ENCODE data around the gene RNASE1.
"Not testable (repeated sequence)": the region's sequence is repeated elsewhere in the genome, so short reads cannot be mapped to it uniquely, and the experiment has no call there.

RNASE1 gene

DNA sequence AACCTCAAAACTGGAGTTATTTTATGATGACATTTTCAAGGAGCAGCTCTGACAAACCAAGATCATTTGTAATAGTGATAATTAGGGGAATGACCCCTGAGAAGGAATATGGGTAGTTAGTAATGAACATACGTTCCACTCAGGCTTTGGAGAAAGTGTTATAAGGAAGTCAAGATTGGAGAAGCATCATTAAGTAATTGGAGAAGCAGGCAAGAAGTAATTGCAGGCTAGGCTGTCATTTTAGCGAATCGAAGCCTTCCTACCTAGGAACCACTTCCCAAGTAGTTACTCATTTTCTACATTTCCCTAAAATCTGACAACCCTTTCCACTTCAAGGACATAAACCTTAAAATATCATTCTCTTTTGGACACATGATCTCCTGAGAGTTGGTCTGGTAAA is 33.2 kb downstream of the RNASE1 start:
- DNase-seq = no peak

DNA sequence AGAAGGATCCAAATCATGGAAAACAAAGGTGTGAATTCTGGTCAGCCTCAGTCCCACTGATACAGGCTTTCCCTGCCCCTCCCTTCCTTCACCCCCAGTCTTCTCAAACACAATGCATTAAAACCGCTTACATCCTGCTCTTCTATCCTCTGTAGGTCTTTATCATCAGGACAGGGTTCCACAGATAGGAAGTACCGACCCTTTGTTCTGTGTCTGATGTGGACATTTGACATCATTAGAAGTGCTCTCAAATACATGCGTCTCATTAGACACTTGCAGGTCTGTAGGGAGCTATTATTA is 34.1 kb downstream of the RNASE1 start:
- no peak for DNase-seq

DNA sequence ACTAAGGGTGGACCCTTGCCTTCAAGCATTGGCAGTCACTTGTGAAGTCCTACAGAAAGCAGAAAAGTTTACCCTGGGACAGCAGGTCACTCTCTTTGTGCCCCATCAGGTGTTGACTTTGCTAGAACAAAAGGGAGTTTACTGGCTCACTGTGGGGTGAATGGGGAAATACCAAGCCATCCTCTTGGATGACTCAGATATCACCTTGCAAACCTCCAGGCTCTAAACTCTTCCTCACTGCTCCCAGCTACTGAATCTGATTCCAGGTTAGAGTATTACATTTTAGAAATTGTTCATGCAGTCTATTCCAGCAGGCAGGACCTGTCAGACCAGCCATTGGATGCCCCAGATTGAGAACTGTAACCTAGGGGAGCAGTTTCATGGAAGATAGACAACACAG is 41.7 kb downstream of the RNASE1 start:
- no peak for DNase-seq

DNA sequence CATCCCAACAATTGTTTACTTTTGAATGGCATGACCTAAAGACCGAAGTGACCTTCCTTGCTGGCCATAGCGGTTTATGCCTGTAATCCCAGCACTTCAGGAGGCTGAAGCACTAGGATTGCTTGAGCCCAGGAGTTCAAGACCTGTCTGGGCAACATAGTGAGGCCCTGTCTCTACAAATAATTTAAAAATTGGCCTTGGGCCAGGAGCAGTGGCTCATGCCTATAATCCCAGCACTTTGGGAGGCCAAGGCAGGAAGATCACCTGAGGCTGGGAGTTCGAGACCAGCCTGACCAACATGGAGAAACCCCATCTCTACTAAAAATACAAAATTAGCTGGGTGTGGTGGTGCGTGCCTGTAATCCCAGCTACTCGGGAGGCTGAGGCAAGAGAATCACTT is 43.2 kb downstream of the RNASE1 start:
- DNase-seq = not testable (repeated sequence)

DNA sequence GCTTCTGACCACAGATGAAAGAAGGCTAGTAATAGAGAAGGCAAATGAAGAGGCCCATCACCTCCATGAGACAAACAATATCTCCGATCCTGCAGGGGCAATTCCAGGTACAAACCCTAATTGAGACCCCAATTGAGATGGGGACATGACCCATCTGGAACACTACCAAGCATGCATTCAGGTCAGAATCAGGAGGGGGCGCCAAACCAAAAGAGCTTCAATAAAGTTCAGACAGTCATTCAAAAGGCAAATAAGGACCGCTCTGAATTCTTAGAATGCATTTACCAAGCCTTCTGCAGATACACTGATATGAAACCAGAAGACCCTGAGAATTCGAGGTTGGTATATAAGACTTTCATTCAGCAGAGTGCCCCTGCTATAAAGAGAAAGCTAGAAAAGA is 44.7 kb downstream of the RNASE1 start:
- DNase-seq = no peak

DNA sequence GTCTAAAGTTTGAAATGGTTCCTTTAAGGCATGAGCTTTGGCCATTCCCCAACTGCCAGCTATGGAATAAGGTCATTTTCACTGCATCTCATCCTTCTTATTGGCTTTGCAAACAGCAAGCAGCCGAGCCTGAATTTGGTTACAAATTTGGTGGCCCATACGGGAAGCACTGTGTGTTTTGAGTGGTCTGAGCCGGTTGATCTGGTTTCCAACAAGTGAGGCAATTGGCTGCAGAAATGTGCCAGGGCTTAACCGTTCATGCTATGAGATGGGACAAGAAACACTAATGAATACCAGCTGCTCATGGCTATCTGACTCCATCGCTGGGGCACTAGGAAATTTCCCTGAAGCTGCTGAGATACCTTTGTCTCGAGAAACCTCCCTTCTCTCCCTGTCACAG is 47.6 kb downstream of the RNASE1 start:
- no peak for DNase-seq

DNA sequence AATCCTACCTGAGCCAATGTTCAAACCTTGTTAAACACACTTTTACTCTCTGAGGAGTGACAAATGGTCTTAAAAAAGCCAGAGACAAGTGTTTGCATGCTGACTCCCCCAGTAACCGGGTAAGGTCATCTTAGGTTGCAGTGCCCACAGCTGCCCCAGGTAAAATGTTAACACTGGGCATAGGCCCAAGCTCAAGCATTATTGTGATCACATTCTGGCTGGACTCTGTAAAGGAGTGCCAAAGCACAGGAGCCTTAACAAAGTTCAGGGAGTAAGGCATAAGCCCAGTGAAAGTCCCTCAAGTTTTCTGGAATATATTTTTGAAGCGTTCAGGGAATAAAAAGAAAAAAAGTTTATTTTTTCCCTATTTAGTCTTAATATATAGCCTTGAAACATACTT is 48.3 kb downstream of the RNASE1 start:
- no peak for DNase-seq

DNA sequence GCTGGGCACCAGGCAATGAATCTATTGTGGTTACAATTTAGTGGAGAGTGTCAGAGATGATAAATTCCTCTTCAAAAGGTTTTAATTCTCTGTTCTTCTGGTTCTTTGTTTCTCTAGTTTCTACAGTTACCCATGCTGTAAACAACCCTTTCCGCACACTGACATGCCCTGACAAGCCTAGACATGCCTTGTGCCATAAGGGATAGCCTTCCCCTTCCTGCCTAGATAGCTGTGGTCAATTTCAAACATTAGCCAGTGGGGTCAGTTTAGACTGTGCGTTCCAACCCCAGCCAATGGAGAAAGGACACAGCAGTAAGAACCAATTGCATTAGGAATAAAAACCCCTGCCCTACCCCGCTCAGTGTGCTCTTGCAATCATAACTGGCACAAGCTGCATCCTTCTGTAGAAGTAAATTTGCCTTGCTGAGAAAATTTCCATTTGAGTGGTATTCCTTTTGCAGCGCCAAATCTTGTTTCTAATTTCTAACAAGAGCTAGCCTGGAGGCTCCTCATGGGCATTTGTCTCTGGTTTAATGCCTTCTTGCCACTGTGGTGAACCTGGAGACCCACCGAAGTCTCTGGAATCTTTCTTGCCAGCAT is 50.6 kb downstream of the RNASE1 start:
- DNase-seq = no peak

Measured in GOT3 (cell line).